Measurements from ENCODE around the gene LMBRD1.

LMBRD1 gene

GRCh38 chr6:69820438-69820837, 23.6 kb upstream of the LMBRD1 start (continued):
- TF ChIP-seq RBAK (tag by site-specific recombination; IDR thresholded peaks at IDR 0.05) (no peak), ZFP3 (tag by site-specific recombination; IDR thresholded peaks at IDR 0.05; ENCODE audit: low read depth) (no peak), HOXD13 (CRISPR knock-in tag; IDR thresholded peaks at IDR 0.05; ENCODE audit: borderline replicate concordance) (no peak), ZNF366 (tag by site-specific recombination; conservative IDR thresholded peaks at IDR 0.05) (no peak)
- TF ChIP-seq, protein P1, sequence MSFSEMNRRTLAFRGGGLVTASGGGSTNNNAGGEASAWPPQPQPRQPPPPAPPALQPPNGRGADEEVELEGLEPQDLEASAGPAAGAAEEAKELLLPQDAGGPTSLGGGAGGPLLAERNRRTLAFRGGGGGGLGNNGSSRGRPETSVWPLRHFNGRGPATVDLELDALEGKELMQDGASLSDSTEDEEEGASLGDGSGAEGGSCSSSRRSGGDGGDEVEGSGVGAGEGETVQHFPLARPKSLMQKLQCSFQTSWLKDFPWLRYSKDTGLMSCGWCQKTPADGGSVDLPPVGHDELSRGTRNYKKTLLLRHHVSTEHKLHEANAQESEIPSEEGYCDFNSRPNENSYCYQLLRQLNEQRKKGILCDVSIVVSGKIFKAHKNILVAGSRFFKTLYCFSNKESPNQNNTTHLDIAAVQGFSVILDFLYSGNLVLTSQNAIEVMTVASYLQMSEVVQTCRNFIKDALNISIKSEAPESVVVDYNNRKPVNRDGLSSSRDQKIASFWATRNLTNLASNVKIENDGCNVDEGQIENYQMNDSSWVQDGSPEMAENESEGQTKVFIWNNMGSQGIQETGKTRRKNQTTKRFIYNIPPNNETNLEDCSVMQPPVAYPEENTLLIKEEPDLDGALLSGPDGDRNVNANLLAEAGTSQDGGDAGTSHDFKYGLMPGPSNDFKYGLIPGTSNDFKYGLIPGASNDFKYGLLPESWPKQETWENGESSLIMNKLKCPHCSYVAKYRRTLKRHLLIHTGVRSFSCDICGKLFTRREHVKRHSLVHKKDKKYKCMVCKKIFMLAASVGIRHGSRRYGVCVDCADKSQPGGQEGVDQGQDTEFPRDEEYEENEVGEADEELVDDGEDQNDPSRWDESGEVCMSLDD (tag by site-specific recombination; IDR thresholded peaks at IDR 0.05): no peak

DNA sequence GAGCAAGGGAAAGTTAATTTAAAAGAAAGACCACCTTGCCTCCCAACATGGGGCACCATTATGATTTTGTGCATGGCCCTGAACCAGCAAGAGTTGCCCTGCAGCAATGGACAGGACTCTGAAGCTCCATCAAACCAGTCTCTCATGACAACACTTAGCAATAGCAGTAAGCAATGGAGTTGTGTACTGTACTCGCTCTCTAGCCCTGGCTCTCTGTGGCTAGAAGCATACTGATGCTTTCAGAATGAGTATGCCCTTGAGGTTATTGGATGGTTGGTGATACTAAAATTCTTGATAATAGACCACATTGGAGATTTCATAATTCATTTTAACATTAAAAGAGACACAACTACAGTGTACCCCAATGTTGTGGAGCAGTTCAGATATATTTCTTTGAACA, 23.2 kb upstream of the LMBRD1 start:
- ChIA-PET CTCF (interaction anchor here (0.7 kb wide), 2 partner anchors 16 to 38 kb away, joined by 3 to 4 read pairs; no protein-coding TSS in a partner anchor), POLR2A (interaction anchor here (0.5 kb wide), 1 partner anchor 279 kb away, joined by 3 read pairs; no protein-coding TSS in a partner anchor)
- Histone ChIP-seq H3K36me3 (ENCODE audit: control insufficient read depth in 2 of 2, insufficient read depth in 1 of 2, low read length in 2 of 2) (no peaks in the 10 kb centered on the region), H3K4me3 (ENCODE audit: low read depth, low read length) (no peak overlapping the region), H3K4me1 (ENCODE audit: control insufficient read depth, insufficient read depth, low read length) (no peaks in the 10 kb centered on the region), H3K9me3 (ENCODE audit: control insufficient read depth, insufficient read depth, low read depth, low read length) (no peaks in the 10 kb centered on the region), H3K27ac (ENCODE audit: extremely low read depth, low read depth, low read length) (no peak overlapping the region)
- TF ChIP-seq ZNF335 (tag by site-specific recombination; conservative IDR thresholded peaks at IDR 0.05) (no peak), PRDM1 (tag by site-specific recombination; IDR thresholded peaks at IDR 0.05) (no peak), ZBTB8A (tag by site-specific recombination; IDR thresholded peaks at IDR 0.05) (no peak), ZNF10 (tag by site-specific recombination; IDR thresholded peaks at IDR 0.05) (no peak), FEZF1 (tag by site-specific recombination; IDR thresholded peaks at IDR 0.05) (no peak), SALL2 (tag by site-specific recombination; IDR thresholded peaks at IDR 0.05; ENCODE audit: borderline replicate concordance) (no peak), BCL11B (tag by site-specific recombination; IDR thresholded peaks at IDR 0.05; ENCODE audit: low read depth) (no peak), ZNF311 (tag by site-specific recombination; IDR thresholded peaks at IDR 0.05; ENCODE audit: borderline replicate concordance) (no peak), ZNF501 (tag by site-specific recombination; IDR thresholded peaks at IDR 0.05) (no peak), ZNF555 (tag by site-specific recombination; conservative IDR thresholded peaks at IDR 0.05) (no peak), ZNF658 (tag by site-specific recombination; IDR thresholded peaks at IDR 0.05) (no peak), ZNF530 (tag by site-specific recombination; IDR thresholded peaks at IDR 0.05; ENCODE audit: low read depth) (no peak), ZNF266 (tag by site-specific recombination; IDR thresholded peaks at IDR 0.05; ENCODE audit: low read depth) (no peak)
- TF ChIP-seq, protein P2, sequence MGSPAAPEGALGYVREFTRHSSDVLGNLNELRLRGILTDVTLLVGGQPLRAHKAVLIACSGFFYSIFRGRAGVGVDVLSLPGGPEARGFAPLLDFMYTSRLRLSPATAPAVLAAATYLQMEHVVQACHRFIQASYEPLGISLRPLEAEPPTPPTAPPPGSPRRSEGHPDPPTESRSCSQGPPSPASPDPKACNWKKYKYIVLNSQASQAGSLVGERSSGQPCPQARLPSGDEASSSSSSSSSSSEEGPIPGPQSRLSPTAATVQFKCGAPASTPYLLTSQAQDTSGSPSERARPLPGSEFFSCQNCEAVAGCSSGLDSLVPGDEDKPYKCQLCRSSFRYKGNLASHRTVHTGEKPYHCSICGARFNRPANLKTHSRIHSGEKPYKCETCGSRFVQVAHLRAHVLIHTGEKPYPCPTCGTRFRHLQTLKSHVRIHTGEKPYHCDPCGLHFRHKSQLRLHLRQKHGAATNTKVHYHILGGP (tag by site-specific recombination; IDR thresholded peaks at IDR 0.05): no peak
- TF ChIP-seq, protein P3, sequence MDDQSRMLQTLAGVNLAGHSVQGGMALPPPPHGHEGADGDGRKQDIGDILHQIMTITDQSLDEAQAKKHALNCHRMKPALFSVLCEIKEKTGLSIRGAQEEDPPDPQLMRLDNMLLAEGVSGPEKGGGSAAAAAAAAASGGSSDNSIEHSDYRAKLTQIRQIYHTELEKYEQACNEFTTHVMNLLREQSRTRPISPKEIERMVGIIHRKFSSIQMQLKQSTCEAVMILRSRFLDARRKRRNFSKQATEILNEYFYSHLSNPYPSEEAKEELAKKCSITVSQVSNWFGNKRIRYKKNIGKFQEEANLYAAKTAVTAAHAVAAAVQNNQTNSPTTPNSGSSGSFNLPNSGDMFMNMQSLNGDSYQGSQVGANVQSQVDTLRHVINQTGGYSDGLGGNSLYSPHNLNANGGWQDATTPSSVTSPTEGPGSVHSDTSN (CRISPR knock-in tag; IDR thresholded peaks at IDR 0.05): no peak

DNA sequence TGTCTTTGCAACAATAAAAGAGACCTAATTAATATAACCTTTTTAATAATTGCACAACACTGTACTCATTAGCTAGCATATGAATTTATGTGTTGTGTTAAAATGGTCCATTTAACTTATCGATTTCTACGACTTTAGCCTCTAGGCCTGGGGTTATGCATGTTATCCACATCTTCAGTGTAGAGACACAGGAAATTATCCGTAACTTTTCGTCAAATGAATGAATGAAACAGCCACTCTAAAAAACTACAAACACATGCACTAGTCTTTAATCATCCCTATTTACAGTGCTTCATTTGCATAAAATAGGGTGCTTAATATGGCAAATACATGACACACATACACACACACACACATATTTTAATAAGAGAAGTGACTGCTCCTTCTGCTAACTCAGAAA, 22.3 kb upstream of the LMBRD1 start:
- Histone ChIP-seq H3K36me3 (ENCODE audit: control insufficient read depth in 2 of 2, insufficient read depth in 1 of 2, low read length in 2 of 2) (no peaks in the 10 kb centered on the region), H3K4me1 (ENCODE audit: control insufficient read depth, insufficient read depth, low read length) (no peaks in the 10 kb centered on the region), H3K27ac (ENCODE audit: extremely low read depth, low read depth, low read length) (no peak overlapping the region), H3K4me3 (ENCODE audit: low read depth, low read length) (no peak overlapping the region), H3K9me3 (ENCODE audit: control insufficient read depth, insufficient read depth, low read depth, low read length) (no peaks in the 10 kb centered on the region)
- POLR2A ChIA-PET: interaction anchor here (0.7 kb wide), 1 partner anchor 18 kb away, joined by 6 read pairs; no protein-coding TSS in a partner anchor
- CTCF ChIA-PET: interaction anchor here (0.7 to 1.5 kb wide), 4 partner anchors 16 to 1184 kb away, joined by 3 to 5 read pairs (median 3); partner anchors contain the start of gene ADGRB3
- no peak for TF ChIP-seq ZBTB7A (tag by site-specific recombination; IDR thresholded peaks at IDR 0.05; ENCODE audit: low read depth)
- TF ChIP-seq ZNF366 (tag by site-specific recombination; conservative IDR thresholded peaks at IDR 0.05): no peak
- TF ChIP-seq SCRT1 (tag by site-specific recombination; IDR thresholded peaks at IDR 0.05; ENCODE audit: borderline replicate concordance): no peak
- TF ChIP-seq ZNF548 (tag by site-specific recombination; IDR thresholded peaks at IDR 0.05): no peak
- TF ChIP-seq TSHZ1 (tag by site-specific recombination; IDR thresholded peaks at IDR 0.05; ENCODE audit: borderline replicate concordance): no peak
- TF ChIP-seq, protein P4, sequence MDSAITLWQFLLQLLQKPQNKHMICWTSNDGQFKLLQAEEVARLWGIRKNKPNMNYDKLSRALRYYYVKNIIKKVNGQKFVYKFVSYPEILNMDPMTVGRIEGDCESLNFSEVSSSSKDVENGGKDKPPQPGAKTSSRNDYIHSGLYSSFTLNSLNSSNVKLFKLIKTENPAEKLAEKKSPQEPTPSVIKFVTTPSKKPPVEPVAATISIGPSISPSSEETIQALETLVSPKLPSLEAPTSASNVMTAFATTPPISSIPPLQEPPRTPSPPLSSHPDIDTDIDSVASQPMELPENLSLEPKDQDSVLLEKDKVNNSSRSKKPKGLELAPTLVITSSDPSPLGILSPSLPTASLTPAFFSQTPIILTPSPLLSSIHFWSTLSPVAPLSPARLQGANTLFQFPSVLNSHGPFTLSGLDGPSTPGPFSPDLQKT (IDR thresholded peaks at IDR 0.05; ENCODE audit: borderline replicate concordance, low read depth, low read length): no peak
